Endodermal cell (in vitro differentiated cells): ENCODE data around the gene MAML1. TPM values are rescaled to one million over a fixed set of nuclear protein-coding genes. Genes with fewer than 3 reads are reported as not detected.
A peak's percentile ranks its signal among the peaks of the same experiment; 100 is the strongest.
"Not testable (repeated sequence)": the region's sequence is repeated elsewhere in the genome, so short reads cannot be mapped to it uniquely, and the experiment has no call there.

ENCODE experiments used
- DNase-seq: peaks from one replicate; pipeline ENCODE4 v3.0.0-alpha.2; 2017
- H3K27ac ChIP-seq: 2 replicates; pipeline ENCODE4 v1.5.1; 2013; ENCODE audit warnings: mild to moderate bottlenecking, low read depth, low read length, moderate library complexity
- H3K27me3 ChIP-seq: 2 replicates; pipeline ENCODE4 v1.6.1; 2013; ENCODE audit warnings: mild to moderate bottlenecking, low read length, moderate library complexity; ENCODE audit not compliant: insufficient read depth, control insufficient read depth, poor library complexity, severe bottlenecking
- H3K36me3 ChIP-seq: 2 replicates; pipeline ENCODE4 v1.7.0; 2013; ENCODE audit warnings: mild to moderate bottlenecking, low read length, moderate library complexity; ENCODE audit not compliant: control insufficient read depth, insufficient read depth
- H3K4me1 ChIP-seq: one replicate; pipeline ENCODE4 v1.7.0; 2013; ENCODE audit warnings: low read length; ENCODE audit not compliant: control insufficient read depth, insufficient read depth
- H3K4me3 ChIP-seq: 2 replicates; pipeline ENCODE4 v1.5.1; 2013; ENCODE audit warnings: mild to moderate bottlenecking, low read length, moderate library complexity
- H3K9ac ChIP-seq: 2 replicates; pipeline ENCODE4 v1.6.1; 2013; ENCODE audit warnings: mild to moderate bottlenecking, low read length, moderate library complexity; ENCODE audit not compliant: poor library complexity, severe bottlenecking; ENCODE audit errors: extremely low read depth
- H3K9me3 ChIP-seq: 2 replicates; pipeline ENCODE4 v1.6.1; 2013; ENCODE audit warnings: mild to moderate bottlenecking, low read length, moderate library complexity; ENCODE audit not compliant: control insufficient read depth
- H3K27ac Mint-ChIP-seq: 2 replicates; pipeline ENCODE4 v1.8.0; 2020; ENCODE audit warnings: mixed read lengths
- H3K27me3 Mint-ChIP-seq: 2 replicates; pipeline ENCODE4 v1.8.0; 2021; ENCODE audit warnings: mild to moderate bottlenecking, mixed read lengths; ENCODE audit not compliant: insufficient read depth
- H3K36me3 Mint-ChIP-seq: 2 replicates; pipeline ENCODE4 v1.8.0; 2020; ENCODE audit warnings: low read depth, mixed read lengths
- H3K4me1 Mint-ChIP-seq: 2 replicates; pipeline ENCODE4 v1.8.0; 2020; ENCODE audit warnings: mixed read lengths
- H3K4me3 Mint-ChIP-seq: 2 replicates; pipeline ENCODE4 v1.8.0; 2020; ENCODE audit warnings: mild to moderate bottlenecking, moderate library complexity, mixed read lengths
- H3K9me3 Mint-ChIP-seq: 2 replicates; pipeline ENCODE4 v1.8.0; 2020; ENCODE audit warnings: mild to moderate bottlenecking, mixed read lengths
- WGBS, 2 experiments: methylation state at CpG; one replicate each; pipeline versions ENCODE4 v1.1.5 to v1.1.7; 2013; ENCODE audit warnings: missing lambda C conversion rate in 2 of 2, mixed read lengths in 1 of 2; ENCODE audit not compliant: insufficient coverage in 1 of 2, insufficient read length in 1 of 2; 5-methylcytosine and 5-hydroxymethylcytosine counted together
- total RNA-seq, 2 donors: library from RNA; stranded (reverse); fragmentation: NEBNext Ultra II Directional in 1 of 2; extraction: Animal tissue kit (Norgen Biotek cat#: 25700) in 1 of 2; gene quantifications; 2 replicates in 1 of 2; 3 replicates in 1 of 2; pipeline ENCODE4 v1.2.1, GENCODE V29; 2021
- TF ChIP-seq, protein P1 (sequence below): fragments of 200-600 bp; sonication (generic); conservative IDR thresholded peaks from 2 replicates; pipeline ENCODE4 v1.5.0; 2021; ENCODE audit warnings: antibody characterized with exemption, mild to moderate bottlenecking

MAML1 gene
- total RNA-seq, 2 donors from 2014 or later, result 38.9 to 41.4 TPM

DNA sequence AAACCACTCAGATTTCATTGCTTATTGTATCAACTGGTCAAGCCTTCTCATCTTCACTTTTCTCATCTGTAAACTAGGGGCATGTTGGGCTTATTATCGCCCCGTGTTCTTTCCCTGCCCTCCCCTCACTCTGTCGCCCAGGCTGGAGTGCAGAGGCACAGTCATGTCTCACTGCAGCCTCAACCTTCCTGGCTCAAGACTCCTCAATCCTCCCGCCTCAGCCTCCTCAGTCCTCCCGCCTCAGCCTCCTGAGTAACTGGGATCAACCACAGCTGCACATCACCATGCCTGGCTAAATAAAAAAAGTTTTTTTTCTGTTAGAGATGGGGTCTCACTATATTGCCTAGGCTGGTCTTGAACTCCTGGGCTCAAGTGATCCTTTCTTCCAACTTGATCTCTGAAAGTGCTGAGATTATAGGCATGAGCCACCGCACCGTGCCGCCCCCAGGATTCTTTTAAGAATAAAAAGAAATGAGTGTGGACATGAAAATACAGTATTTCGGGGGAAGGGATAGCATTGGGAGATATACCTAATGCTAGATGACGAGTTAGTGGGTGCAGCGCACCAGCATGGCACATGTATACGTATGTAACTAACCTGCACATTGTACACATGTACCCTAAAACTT lies 2.0 kb downstream of the MAML1 start:
- Mint-ChIP-seq H3K27me3 (no peaks in the 10 kb centered on the region), H3K4me3 (peak overlapping the region; percentile 95), H3K4me1 (peaks cover 11% of the 10 kb centered on the region), H3K36me3 (peaks cover 45% of the 10 kb centered on the region), H3K27ac (no peak overlapping the region), H3K9me3 (no peaks in the 10 kb centered on the region)
- Histone ChIP-seq H3K4me1 (no peaks in the 10 kb centered on the region), H3K4me3 (peak overlapping the region; percentile 95), H3K9me3 (peaks cover 2% of the 10 kb centered on the region), H3K27me3 (no peaks in the 10 kb centered on the region), H3K36me3 (peaks cover 57% of the 10 kb centered on the region), H3K27ac (no peak overlapping the region), H3K9ac (peak overlapping the region; percentile 86)
- no peak for DNase-seq
- 83 to 90% methylated on average over 2 to 10 of the region's 12 CpGs for WGBS, 2 experiments
- TF ChIP-seq, protein P1, sequence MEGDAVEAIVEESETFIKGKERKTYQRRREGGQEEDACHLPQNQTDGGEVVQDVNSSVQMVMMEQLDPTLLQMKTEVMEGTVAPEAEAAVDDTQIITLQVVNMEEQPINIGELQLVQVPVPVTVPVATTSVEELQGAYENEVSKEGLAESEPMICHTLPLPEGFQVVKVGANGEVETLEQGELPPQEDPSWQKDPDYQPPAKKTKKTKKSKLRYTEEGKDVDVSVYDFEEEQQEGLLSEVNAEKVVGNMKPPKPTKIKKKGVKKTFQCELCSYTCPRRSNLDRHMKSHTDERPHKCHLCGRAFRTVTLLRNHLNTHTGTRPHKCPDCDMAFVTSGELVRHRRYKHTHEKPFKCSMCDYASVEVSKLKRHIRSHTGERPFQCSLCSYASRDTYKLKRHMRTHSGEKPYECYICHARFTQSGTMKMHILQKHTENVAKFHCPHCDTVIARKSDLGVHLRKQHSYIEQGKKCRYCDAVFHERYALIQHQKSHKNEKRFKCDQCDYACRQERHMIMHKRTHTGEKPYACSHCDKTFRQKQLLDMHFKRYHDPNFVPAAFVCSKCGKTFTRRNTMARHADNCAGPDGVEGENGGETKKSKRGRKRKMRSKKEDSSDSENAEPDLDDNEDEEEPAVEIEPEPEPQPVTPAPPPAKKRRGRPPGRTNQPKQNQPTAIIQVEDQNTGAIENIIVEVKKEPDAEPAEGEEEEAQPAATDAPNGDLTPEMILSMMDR, result no peak

DNA sequence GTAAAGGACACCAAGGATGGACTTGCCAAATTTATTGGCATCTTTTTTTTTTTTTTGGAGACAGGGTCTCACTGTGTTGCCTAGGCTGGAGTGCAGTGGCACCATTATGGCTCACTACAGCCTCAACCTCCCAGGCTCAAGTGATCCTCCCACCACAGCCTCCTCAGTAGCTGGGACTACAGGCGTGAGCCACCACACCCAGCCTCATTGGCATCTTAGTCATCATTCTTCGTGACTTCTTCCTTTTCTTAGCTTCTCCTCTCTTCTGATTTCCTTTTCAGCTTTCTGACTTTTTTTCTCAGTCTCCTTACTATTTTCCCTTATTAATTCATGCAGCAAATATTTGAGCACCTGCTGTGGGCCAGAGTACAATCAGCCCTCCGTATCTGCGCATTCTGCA lies 6.1 kb downstream of the MAML1 start:
- peaks cover 6% of the 10 kb centered on the region for H3K9me3 ChIP-seq
- Mint-ChIP-seq H3K4me3 (no peak overlapping the region), H3K9me3 (no peaks in the 10 kb centered on the region), H3K27ac (no peak overlapping the region), H3K27me3 (no peaks in the 10 kb centered on the region), H3K36me3 (peaks cover 49% of the 10 kb centered on the region), H3K4me1 (peaks cover 11% of the 10 kb centered on the region)
- H3K27me3 ChIP-seq, result no peaks in the 10 kb centered on the region
- H3K27ac ChIP-seq, result no peak overlapping the region
- H3K9ac ChIP-seq, result no peak overlapping the region
- DNase-seq, result no peak
- H3K4me3 ChIP-seq, result no peak overlapping the region
- H3K36me3 ChIP-seq, result peaks cover 45% of the 10 kb centered on the region
- TF ChIP-seq, protein P1, result no peak
- no peaks in the 10 kb centered on the region for H3K4me1 ChIP-seq
- 91 to 98% methylated on average over 2 to 4 of the region's 4 CpGs for WGBS, 2 experiments

DNA sequence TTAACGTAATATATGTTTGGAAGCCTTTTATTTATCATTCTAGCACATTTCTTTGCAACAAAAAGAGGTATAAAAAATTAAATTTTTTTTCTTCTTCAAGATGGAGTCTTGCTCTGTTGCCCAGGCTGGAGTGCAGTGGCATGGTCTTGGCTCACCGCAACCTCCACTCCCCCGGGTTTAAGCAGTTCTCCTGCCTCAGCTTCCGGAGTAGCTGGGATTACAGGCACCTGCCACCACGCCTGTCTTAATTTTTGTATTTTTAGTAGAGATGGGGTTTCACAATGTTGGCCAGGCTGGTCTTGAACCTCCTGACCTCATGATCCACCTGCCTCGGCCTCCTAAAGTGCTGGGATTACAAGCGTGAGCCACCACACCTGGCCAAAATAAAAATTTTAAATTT lies 11.5 kb downstream of the MAML1 start:
- not testable (repeated sequence) for H3K9me3 ChIP-seq, DNase-seq, H3K9ac ChIP-seq, H3K4me3 ChIP-seq, H3K27me3 Mint-ChIP-seq, H3K4me3 Mint-ChIP-seq, H3K27ac ChIP-seq, H3K4me1 Mint-ChIP-seq, H3K9me3 Mint-ChIP-seq, H3K27ac Mint-ChIP-seq, H3K27me3 ChIP-seq, H3K4me1 ChIP-seq
- H3K36me3 Mint-ChIP-seq, result peaks cover 41% of the 10 kb centered on the region
- peaks cover 27% of the 10 kb centered on the region for H3K36me3 ChIP-seq
- 91 to 100% methylated on average over 3 to 6 of the region's 7 CpGs for WGBS, 2 experiments

- Histone ChIP-seq H3K4me3 (no peak overlapping the region), H3K4me1 (no peaks in the 10 kb centered on the region), H3K9me3 (no peaks in the 10 kb centered on the region), H3K27ac (no peak overlapping the region), H3K36me3 (peaks cover 11% of the 10 kb centered on the region), H3K27me3 (no peaks in the 10 kb centered on the region), H3K9ac (no peak overlapping the region)
- no peak for DNase-seq
- TF ChIP-seq, protein P1, result no peak
- no peak overlapping the region for H3K27ac Mint-ChIP-seq
- H3K9me3 Mint-ChIP-seq, result no peaks in the 10 kb centered on the region
- H3K27me3 Mint-ChIP-seq, result no peaks in the 10 kb centered on the region
- H3K4me1 Mint-ChIP-seq, result no peaks in the 10 kb centered on the region
- no peak overlapping the region for H3K4me3 Mint-ChIP-seq
- peaks cover 42% of the 10 kb centered on the region for H3K36me3 Mint-ChIP-seq
- 90 to 100% methylated on average over 1 to 2 of the region's 2 CpGs for WGBS, 2 experiments
Observed at GRCh38 chr5:179746872-179747271, 14.2 kb downstream of the MAML1 start.
